Endodermal cell (in vitro differentiated cells): ENCODE measurements around the gene CALD1. TPM values are rescaled to one million over a fixed set of nuclear protein-coding genes. Genes with fewer than 3 reads are reported as not detected.
A peak's percentile ranks its signal among the peaks of the same experiment; 100 is the strongest.

Source experiments
- DNase-seq: peaks from one replicate; pipeline ENCODE4 v3.0.0-alpha.2; 2017
- H3K27ac ChIP-seq: 2 replicates; pipeline ENCODE4 v1.5.1; 2013; ENCODE audit warnings: mild to moderate bottlenecking, low read depth, low read length, moderate library complexity
- H3K27me3 ChIP-seq: 2 replicates; pipeline ENCODE4 v1.6.1; 2013; ENCODE audit warnings: mild to moderate bottlenecking, low read length, moderate library complexity; ENCODE audit not compliant: insufficient read depth, control insufficient read depth, poor library complexity, severe bottlenecking
- H3K36me3 ChIP-seq: 2 replicates; pipeline ENCODE4 v1.7.0; 2013; ENCODE audit warnings: mild to moderate bottlenecking, low read length, moderate library complexity; ENCODE audit not compliant: control insufficient read depth, insufficient read depth
- H3K4me1 ChIP-seq: one replicate; pipeline ENCODE4 v1.7.0; 2013; ENCODE audit warnings: low read length; ENCODE audit not compliant: control insufficient read depth, insufficient read depth
- H3K4me3 ChIP-seq: 2 replicates; pipeline ENCODE4 v1.5.1; 2013; ENCODE audit warnings: mild to moderate bottlenecking, low read length, moderate library complexity
- H3K9ac ChIP-seq: 2 replicates; pipeline ENCODE4 v1.6.1; 2013; ENCODE audit warnings: mild to moderate bottlenecking, low read length, moderate library complexity; ENCODE audit not compliant: poor library complexity, severe bottlenecking; ENCODE audit errors: extremely low read depth
- H3K9me3 ChIP-seq: 2 replicates; pipeline ENCODE4 v1.6.1; 2013; ENCODE audit warnings: mild to moderate bottlenecking, low read length, moderate library complexity; ENCODE audit not compliant: control insufficient read depth
- H3K27ac Mint-ChIP-seq: 2 replicates; pipeline ENCODE4 v1.8.0; 2020; ENCODE audit warnings: mixed read lengths
- H3K27me3 Mint-ChIP-seq: 2 replicates; pipeline ENCODE4 v1.8.0; 2021; ENCODE audit warnings: mild to moderate bottlenecking, mixed read lengths; ENCODE audit not compliant: insufficient read depth
- H3K36me3 Mint-ChIP-seq: 2 replicates; pipeline ENCODE4 v1.8.0; 2020; ENCODE audit warnings: low read depth, mixed read lengths
- H3K4me1 Mint-ChIP-seq: 2 replicates; pipeline ENCODE4 v1.8.0; 2020; ENCODE audit warnings: mixed read lengths
- H3K4me3 Mint-ChIP-seq: 2 replicates; pipeline ENCODE4 v1.8.0; 2020; ENCODE audit warnings: mild to moderate bottlenecking, moderate library complexity, mixed read lengths
- H3K9me3 Mint-ChIP-seq: 2 replicates; pipeline ENCODE4 v1.8.0; 2020; ENCODE audit warnings: mild to moderate bottlenecking, mixed read lengths
- WGBS, 2 experiments: methylation state at CpG; one replicate each; pipeline versions ENCODE4 v1.1.5 to v1.1.7; 2013; ENCODE audit warnings: missing lambda C conversion rate in 2 of 2, mixed read lengths in 1 of 2; ENCODE audit not compliant: insufficient coverage in 1 of 2, insufficient read length in 1 of 2; 5-methylcytosine and 5-hydroxymethylcytosine counted together
- total RNA-seq, 2 donors: library from RNA; stranded (reverse); fragmentation: NEBNext Ultra II Directional in 1 of 2; extraction: Animal tissue kit (Norgen Biotek cat#: 25700) in 1 of 2; gene quantifications; 2 replicates in 1 of 2; 3 replicates in 1 of 2; pipeline ENCODE4 v1.2.1, GENCODE V29; 2021
- TF ChIP-seq, protein P1 (sequence below): fragments of 200-600 bp; sonication (generic); conservative IDR thresholded peaks from 2 replicates; pipeline ENCODE4 v1.5.0; 2021; ENCODE audit warnings: antibody characterized with exemption, mild to moderate bottlenecking

Gene CALD1
- total RNA-seq, 2 donors from 2014 or later = 111 to 132 TPM

DNA sequence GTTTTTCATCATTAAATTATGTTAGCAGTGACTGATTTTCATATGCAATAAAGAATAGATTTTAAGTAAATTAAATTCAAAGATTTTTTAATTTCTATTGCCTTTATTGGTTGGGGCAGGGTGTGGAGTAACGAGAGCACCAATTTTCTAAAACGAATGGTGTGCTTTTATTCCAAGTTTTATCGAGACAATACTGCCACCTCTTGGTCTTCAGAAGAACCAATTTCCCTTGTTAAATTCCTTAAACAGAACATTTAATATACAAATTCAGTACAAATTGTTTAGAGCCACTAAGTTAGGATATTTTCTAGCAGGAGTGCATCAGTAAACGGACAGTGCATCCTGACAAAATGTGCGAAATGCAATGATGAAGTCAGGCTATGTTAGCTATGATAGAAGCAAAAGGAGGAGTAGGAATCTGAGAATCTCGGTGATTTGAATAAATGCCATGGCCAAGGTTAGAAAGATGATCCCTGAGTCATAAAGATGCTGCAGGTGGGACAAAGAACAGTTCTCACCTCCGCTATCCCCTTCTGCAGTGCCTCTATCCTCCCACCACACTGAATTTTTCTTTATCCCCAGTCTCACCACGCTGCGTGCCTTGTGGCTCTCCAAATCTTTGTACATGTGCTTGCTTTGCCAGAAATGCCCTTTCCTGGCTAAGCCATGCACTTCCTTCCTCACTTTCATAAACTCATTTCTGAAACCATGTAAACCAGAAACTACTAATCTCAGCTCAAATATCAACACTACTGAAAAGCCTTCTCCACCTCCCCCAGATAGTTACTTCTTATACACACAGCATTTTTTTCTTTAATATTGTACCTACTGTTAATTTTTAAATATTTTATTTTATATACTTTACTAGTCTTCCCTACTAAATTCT lies 175.0 kb downstream of the CALD1 start:
- Mint-ChIP-seq H3K9me3 (no peaks in the 10 kb centered on the region), H3K27me3 (no peaks in the 10 kb centered on the region), H3K4me1 (no peaks in the 10 kb centered on the region), H3K36me3 (peaks cover 81% of the 10 kb centered on the region), H3K4me3 (no peak overlapping the region), H3K27ac (peak overlapping the region; percentile 52)
- no peak overlapping the region for H3K27ac ChIP-seq
- H3K36me3 ChIP-seq = peaks cover 88% of the 10 kb centered on the region
- peaks cover 5% of the 10 kb centered on the region for H3K9me3 ChIP-seq
- no peak for DNase-seq
- 86 to 91% methylated on average over 7 to 9 of the region's 9 CpGs for WGBS, 2 experiments
- no peak overlapping the region for H3K4me3 ChIP-seq
- H3K27me3 ChIP-seq = no peaks in the 10 kb centered on the region
- TF ChIP-seq, protein P1, sequence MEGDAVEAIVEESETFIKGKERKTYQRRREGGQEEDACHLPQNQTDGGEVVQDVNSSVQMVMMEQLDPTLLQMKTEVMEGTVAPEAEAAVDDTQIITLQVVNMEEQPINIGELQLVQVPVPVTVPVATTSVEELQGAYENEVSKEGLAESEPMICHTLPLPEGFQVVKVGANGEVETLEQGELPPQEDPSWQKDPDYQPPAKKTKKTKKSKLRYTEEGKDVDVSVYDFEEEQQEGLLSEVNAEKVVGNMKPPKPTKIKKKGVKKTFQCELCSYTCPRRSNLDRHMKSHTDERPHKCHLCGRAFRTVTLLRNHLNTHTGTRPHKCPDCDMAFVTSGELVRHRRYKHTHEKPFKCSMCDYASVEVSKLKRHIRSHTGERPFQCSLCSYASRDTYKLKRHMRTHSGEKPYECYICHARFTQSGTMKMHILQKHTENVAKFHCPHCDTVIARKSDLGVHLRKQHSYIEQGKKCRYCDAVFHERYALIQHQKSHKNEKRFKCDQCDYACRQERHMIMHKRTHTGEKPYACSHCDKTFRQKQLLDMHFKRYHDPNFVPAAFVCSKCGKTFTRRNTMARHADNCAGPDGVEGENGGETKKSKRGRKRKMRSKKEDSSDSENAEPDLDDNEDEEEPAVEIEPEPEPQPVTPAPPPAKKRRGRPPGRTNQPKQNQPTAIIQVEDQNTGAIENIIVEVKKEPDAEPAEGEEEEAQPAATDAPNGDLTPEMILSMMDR = peak; percentile 81
- no peak overlapping the region for H3K9ac ChIP-seq
- no peaks in the 10 kb centered on the region for H3K4me1 ChIP-seq

DNA sequence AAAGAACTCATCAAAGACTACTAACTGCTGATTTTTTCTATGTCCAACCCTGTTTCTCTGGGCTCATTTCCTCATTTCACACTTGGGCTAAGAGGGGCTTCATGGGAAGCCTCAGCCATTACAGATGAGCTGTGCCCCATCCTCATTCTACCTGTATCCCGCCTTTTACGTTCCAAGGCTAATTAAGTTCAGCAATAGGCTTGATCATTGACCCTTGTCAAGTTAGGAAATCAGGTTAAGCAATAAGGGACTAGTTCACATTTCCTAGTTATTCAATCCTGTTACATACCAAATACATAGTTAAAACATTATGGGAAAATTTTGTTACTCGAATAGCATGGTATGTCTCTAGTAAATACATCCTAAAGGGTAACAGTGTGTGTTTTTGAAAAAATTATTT lies 177.6 kb downstream of the CALD1 start:
- H3K9ac ChIP-seq = no peak overlapping the region
- DNase-seq = no peak
- 88 to 98% methylated on average over 2 to 3 of the region's 3 CpGs for WGBS, 2 experiments
- no peak overlapping the region for H3K27ac ChIP-seq
- Mint-ChIP-seq H3K27ac (no peak overlapping the region), H3K4me1 (no peaks in the 10 kb centered on the region), H3K36me3 (peaks cover 77% of the 10 kb centered on the region), H3K4me3 (no peak overlapping the region), H3K9me3 (no peaks in the 10 kb centered on the region), H3K27me3 (no peaks in the 10 kb centered on the region)
- H3K36me3 ChIP-seq = peaks cover 88% of the 10 kb centered on the region
- H3K4me1 ChIP-seq = no peaks in the 10 kb centered on the region
- H3K9me3 ChIP-seq = peaks cover 5% of the 10 kb centered on the region
- no peaks in the 10 kb centered on the region for H3K27me3 ChIP-seq
- TF ChIP-seq, protein P1 = no peak
- no peak overlapping the region for H3K4me3 ChIP-seq

DNA sequence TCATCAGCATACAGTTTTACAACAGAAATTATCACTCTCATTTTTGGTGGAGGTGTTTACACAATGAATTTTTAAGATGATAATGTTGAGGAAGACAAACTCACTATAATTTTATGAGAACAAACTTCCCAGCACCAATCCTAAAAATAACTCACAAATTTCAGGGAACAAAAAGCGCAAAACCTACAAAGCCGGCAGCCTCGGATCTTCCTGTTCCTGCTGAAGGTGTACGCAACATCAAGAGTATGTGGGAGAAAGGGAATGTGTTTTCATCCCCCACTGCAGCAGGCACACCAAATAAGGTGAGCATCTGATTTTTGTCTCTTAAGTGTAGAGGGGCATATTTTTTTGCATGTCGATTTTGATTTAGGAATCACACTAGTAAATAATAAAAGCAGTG lies 180.4 kb downstream of the CALD1 start:
- Histone ChIP-seq H3K9ac (no peak overlapping the region), H3K4me1 (no peaks in the 10 kb centered on the region), H3K9me3 (peaks cover 5% of the 10 kb centered on the region), H3K27ac (no peak overlapping the region), H3K4me3 (no peak overlapping the region), H3K36me3 (peaks cover 92% of the 10 kb centered on the region), H3K27me3 (no peaks in the 10 kb centered on the region)
- Mint-ChIP-seq H3K4me1 (no peaks in the 10 kb centered on the region), H3K9me3 (no peaks in the 10 kb centered on the region), H3K36me3 (peaks cover 83% of the 10 kb centered on the region), H3K4me3 (no peak overlapping the region), H3K27me3 (no peaks in the 10 kb centered on the region), H3K27ac (no peak overlapping the region)
- no peak for DNase-seq
- WGBS, 2 experiments = 89 to 94% methylated on average over 1 to 5 of the region's 5 CpGs
- TF ChIP-seq, protein P1 = no peak
